SHP77 (cell line): ENCODE results near the gene PLEKHA6.
"Not testable (repeated sequence)": the region's sequence is repeated elsewhere in the genome, so short reads cannot be mapped to it uniquely, and the experiment has no call there.

ENCODE experiments used
- DNase-seq, 2 experiments: peaks; one replicate each; lab custom pipeline; 2025; lab: John Stamatoyannopoulos, UW

Gene PLEKHA6

DNA sequence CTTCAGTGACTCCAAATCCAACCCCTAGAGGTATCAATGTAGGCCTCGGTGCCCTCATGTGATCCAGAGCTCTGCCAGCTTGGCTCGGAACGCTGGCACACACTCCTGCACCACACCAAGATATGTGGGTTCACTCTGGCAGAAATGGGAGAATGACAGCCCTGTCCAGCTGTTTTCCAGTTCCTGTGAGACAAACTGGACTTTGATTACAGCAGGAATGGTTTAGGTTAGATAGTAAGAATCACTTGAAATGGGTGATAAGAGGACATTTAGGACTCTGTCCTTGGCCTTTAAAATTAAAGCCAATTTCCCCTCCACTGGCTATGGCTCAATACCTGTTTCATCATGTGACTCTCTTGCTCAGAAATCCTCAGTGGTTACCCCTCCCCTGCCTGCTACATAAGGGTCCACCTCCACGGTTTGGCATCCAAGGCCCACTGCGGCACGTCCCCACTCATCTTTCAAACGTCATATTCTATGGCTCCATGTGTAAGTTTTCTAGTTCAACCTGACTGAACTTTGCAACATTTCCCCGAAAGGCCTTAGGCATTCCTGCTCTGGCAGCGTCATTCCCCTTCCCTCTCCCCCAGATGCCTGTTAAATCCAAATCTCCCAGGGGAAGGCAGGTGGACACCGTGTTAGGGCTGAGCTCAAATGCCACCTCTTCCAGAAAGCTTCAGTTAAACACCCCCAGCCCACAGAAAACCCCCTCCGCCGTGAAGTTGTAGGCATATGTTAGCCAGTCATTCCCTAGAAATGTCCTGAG, 44.7 kb downstream of the PLEKHA6 start:
- DNase-seq = no peak

DNA sequence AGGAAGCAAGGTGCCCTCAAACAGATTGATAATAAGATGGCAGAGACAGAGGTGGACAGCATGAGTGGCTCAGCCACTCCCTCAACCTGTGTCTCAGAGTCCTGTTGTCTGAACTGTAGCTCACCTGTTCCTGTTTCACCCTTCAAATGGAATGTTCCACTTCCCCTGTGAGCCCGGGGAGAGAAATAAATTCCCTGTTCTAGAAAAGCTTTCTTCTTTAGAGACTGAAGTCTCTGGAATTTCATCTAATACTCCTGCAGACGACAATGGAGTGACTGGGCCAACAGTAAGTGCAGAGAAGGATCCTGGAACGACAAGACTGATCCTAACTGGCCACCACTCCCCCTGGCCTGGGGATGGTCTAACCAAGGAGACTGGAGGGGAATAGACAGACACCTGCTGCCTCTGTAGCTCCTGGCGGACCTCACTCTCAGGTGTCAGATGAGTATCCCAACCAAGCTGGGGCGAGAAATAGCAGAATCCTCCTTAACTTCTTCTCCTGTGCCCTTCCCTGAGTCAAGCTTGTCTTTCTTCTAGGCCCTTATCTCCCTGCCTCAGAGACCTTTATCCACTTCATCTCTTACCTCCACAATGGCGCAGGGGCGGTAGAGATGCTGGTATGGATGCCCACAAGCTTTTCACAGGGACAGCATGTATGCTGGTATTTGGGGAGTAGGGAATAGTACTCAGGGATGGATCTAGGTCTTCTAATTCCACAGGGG, 45.4 kb downstream of the PLEKHA6 start:
- no peak for DNase-seq

DNA sequence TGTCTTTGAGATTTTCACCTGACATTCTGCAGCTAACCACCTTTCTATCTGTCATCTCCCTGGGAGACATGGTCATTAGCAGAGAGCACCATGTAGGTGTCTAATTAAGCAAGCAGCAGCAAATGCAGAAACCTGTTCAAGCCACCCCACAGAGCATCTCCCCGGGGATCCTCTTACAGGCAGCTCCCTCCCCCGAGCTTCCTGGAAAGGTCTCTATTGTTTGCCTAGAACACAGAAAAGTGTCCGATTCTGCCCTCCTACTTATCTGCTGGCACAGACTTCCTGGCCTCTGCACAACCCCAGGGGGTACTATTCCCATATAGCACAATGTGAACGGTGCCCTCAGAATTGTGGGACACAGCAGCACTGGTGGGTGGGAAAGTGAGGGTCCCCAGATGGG, 46.1 kb downstream of the PLEKHA6 start:
- no peak for DNase-seq

DNA sequence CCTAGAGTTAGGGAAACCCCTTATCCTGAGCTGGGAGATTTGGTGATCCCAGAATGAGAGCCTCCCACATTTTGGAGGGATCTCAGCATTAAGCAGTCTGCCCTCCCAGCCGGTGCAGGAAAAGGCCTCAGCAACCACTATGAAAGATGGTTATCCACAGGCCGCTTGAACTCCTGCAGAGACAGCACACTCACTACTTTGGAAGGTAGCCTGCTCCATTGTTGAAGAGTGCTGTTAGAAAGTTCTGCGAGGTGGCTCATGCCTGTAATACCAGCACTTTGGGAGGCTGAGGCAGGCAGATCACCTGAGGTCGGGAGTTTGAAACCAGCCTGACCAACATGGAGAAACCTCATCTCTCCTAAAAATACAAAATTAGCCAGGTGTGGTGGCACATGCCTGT, 48.8 kb downstream of the PLEKHA6 start:
- DNase-seq = not testable (repeated sequence)

DNA sequence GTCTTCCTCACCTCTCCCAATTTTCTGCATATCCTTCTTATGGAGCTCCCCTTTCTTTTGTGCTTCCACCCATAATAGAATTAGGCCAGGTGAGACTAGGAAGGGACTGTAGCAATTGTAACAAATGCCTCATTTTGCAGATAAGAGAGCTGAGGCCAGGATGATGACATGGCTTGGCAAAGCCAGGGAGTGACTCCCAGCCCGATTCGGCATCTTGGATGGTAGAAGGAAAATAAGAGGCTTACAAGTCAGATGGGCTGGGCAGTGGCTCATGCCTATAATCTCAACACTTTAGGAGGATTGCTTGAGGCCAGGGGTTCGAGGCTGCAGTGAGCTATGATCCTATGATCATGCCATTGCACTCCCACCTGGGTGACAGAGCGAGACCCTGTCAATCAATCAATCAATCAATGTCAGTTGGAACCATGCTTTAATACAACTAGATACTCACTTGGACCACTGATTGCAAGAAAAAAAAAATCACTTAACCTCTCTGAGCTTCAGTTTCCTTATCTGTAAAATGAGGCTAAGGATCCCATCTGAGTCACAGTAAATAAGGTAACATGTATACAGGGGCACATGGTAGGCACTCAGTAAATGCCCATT, 51.6 kb downstream of the PLEKHA6 start:
- DNase-seq = no peak

DNA sequence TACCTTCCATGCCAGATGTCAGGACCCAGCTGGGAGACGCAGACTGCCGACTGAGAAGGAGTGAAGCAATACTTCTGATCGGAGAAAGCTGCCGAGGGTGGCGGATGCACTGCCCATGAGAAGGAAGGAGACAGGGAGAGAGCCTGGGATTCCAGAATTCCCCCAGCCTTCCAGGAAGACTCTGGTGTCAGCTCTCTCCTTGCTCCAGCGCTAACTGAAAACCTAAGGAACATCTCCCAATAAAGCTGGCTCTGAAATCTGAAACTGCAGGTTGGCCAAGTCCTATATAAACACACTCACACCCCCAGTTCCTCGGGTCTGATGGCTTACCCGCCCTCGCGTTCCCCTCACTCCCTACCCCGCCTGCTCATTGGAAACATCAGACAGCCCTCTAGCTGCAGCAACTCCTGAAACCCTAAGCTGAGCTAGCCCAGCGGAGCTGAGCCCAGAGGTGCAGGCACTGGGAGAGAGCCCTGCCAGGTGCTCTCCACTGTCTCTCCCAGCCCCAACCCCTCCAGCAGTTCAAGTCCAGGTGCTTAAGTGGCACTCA, 52.3 kb downstream of the PLEKHA6 start:
- DNase-seq = no peak

DNA sequence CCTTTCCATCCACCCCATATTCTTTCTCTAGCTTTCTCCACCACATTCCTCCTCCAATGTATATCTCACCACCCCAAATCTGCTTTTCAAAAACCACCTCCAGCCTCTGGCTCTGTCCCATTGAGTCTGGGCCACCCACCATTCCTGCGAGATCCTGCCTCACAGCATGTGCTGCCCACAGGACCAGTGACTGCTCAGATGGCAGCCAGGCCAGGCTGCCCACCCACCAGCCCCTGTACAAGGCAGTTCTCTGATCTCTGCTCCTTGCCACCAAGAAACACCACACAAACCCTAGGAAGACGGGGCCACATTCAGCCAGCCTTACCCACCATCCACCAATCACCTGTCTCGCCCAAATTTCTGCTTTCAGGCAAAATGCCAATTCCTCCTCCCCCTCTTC, 53.7 kb downstream of the PLEKHA6 start:
- DNase-seq = no peak

DNA sequence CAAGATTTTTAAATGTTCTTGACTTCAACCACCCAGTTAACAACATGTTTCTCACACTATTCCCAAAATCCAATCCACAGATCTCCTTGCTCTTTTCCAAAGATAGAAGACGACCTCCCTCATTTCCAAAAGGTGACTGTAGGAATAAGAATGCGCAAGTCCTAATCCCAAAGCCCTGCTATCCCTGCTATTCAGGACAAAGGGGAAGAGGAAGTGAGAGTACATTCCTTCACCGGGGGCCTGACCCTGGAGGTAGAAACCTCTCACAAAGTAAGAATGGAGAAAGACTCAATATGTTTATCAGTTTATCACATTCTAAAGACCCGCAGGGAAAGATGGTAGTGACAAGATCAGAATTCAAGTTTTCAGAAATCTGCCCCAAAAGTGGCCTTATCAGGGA, 55.7 kb downstream of the PLEKHA6 start:
- no peak for DNase-seq

DNA sequence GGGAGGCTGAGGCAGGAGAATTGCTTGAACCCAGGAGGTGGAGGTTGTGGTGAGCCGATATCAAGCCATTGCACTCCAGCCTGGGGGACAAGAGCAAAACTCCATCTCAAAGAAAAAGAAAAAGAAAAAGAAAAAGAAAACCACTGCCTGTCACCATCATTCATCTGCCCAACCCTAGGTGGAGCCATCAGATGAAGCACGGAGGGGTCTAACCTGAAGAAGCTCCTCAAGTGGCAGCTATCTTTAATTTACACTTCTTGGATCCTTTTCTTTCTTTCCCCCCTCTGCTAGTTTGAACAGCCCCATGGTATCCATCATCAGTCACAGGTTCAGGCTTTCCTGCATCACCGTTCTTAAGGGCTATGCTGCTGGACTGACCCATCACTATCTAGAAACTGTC, 57.0 kb downstream of the PLEKHA6 start:
- DNase-seq = no peak

DNA sequence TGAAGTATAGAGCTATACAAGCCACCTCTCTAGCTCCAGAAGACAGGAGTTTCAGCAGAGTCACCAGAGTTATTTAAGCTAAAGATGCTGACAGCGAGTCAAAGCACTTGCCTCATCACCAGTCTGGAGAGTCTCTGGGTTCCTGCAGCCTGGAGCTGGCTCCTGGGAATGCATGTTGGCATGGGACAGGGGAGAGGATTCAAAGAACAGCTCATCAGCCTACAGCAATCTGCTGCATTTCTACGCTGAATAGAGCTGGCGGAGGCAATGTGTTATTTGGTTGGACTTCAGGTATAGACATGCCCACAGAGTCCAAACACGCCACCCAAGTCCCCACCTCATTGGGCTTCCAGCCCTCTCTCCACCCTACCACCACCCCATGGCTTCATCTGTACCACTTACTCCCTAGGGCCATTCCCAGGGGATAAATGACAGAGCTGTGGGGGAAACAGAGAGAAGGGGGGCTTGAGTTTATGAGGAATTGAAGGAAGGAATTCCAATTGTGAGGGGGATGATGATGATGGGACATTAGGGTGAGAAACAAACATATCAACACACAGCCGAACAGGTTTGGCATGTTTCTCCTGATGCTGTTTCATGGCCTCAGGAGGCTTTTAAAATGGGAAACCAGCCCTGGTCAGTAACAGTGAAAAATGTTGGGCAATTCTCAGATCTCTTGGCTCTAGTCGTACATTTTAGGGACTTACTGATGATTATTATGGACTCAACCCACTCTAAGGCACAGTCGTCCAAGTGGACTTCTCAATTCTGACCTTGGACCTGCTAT, 58.4 kb downstream of the PLEKHA6 start:
- no peak for DNase-seq

DNA sequence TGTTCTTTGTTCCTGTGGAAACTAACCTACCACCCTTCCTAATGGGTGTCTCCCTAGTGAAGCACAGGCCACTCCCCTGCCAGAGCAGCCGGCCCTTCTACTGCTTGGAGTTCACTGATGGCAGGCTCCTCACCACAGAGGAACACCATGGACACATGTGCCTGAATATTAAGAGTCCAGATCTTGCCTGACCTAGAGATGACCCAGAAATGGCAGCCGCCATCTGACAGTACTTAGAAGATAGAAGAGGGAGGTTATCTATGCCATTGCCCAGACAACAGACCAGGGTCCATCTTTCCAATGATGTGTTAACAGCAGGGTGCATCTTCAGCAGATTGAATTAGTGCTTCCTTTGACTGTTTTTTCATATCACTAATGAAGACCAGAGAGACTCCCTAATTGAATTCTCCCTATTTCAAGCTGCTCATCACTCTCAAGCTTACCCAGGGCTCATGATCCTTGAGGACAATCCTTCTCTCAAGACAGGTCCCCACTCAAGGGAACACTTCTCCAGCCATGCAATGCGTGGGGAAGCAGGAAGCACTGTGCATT, 59.8 kb downstream of the PLEKHA6 start:
- DNase-seq = no peak

DNA sequence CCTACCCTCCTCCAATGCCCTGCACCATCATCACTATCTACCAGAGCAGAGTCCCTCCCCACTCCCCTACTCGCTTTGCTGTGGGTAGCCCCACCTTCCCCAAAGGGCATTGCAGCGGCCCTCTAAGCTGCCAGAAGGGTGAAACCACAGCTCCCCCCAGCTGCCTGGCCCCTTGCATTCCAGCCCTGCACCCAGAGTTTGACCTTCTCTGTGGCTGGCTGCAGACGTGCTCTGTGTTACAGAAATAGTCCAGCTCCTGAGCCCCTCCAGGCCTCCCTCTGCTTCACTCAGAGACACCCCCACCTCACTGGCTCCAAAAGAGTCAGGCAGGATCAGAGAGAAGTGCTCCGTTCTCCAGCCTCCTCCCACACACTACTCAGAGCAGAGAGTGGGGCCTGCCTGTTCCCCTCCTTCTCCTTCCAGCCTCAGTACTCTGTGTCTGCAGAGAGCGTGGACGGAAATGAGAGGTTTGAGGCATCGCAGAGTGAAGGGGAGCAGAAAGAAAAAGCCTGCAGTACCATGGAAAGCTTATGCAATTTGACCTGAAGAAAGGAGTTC, 63.2 kb downstream of the PLEKHA6 start:
- no peak for DNase-seq

DNA sequence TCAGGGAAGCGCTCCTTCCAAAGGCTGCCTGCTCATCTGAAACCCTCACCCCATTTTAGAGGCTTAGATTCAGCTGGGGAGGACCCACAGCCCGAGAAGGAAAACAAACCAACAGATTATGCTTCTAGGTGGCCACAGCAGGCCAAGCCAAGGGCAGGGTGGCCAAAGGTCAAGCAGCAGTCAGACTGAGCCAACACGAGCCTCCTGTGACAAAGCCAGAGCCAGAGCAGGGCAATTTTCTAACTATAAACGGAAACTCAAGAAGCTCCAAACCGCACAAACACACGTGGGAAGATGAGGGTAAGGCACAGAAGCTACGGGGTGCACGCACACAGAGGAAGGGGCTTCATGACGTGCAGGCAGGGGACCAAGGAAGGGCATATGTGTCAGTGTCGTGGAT, 64.1 kb downstream of the PLEKHA6 start:
- DNase-seq = no peak

DNA sequence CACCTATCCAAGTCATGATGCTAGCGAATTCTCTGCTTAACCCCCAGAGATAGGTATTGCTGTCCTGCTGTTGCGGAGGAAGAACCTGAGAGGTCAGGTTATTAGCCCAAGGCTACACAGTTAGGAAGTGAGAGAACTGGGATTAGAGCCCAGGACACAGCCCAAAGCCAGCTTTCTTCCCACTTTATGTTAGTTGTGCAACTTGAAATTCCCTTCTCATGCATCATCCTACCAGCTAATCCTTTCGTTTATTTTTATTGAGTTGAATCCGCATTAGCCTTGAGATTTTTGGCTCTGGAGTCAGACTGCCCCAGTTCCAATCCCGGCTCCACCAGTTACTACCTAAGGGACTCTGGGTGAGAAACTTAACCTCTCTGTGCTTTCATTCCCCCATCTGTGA, 65.4 kb downstream of the PLEKHA6 start:
- DNase-seq = no peak

DNA sequence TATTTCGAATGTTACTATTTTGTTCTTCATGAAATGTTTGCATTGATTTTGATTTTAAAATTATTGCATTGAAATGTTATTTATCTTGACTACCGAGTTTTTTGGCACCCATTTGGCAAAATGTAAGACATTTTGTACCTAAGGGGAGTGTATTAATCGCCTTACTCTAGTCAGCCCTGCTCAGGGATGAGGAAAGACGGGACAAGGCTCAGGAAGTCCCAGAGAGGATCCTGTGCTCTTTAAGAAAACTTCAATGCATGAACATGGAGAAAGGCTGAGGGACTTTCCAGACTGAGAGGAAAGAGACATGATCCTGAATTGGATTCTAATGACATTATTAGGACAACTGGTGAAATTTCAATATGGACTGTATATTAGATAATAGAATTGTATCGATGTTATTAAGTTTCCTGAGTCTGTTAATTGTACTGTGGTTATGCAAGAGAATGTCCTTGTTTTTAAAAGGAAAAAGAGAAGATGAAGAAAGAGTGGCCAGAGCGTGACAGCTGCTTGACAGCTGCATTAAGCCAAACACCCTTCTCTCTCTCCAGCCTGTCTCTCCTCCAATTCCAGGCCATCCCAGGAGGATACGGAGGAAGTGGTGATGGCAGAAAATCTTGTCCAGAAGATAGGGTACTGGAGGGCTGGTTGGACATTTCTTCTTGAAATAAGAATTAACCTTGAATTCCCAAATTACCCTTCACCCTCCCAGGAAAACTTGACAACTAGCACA, 66.0 kb downstream of the PLEKHA6 start:
- no peak for DNase-seq

DNA sequence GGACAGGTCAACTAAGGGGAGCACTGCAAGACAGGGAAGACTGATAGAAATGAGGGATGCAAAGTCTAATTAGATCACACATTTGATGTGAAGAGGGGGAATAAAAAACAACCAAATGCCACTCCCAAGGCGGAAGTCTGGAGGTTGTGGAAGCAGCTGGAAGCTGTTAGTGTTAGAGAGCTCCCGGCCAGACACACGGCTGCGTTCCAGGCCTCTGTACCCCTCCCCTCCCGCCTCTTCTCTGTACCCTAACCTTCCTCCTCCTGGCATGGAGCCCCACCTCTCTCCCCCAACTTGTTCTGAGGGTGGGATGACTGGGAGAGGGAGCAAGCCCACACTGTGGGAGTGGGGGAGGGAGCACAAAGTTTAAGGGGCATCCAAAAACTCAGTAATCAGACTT, 67.0 kb downstream of the PLEKHA6 start:
- DNase-seq = no peak

DNA sequence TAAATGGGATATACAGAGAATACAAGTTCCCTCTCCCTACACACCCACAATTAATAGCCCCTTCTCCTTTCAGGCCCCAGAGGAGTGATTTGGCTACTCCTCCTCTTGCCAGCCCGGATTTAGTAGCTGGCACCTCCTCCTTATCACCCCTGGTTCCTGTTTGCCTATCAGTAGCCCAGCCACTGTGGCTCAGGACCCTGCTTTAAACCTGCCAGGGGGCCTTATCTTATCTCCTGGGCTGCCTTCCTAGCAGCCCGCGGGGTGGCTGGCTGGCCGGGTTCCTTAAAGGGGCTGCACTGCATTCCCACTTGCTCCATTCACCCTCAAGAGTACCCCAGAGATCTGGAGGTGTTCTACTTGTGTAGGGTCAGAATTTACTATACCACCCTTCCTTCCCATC, 70.4 kb downstream of the PLEKHA6 start:
- DNase-seq = no peak

DNA sequence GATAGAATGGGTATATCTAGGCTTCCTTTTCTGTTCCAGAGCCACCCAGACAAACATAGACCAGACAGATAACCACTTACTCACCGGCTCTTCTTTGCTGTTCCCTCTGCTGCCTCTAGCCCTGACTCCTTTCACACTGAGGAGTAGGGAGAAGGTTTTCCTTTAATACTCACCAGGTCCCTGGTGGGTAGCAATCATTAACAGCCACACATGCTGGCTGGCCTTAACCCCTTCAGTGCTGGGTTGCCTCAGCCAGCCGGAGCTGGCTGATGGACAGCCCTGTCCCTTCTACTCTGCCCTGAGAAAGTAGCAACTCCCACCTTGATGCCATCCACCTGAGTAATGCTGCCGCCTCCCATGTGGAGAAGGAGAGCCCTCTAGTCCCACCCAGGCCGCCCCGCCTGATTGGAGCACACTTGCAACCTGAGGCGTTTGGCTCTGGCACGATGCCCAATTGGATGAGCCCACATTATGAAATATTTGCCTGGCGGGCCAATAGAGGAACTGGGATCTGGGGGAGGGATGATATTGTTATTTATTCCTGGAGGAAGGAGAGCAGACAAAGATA, 71.6 kb downstream of the PLEKHA6 start:
- peak; percentile 76 to 80 for DNase-seq

DNA sequence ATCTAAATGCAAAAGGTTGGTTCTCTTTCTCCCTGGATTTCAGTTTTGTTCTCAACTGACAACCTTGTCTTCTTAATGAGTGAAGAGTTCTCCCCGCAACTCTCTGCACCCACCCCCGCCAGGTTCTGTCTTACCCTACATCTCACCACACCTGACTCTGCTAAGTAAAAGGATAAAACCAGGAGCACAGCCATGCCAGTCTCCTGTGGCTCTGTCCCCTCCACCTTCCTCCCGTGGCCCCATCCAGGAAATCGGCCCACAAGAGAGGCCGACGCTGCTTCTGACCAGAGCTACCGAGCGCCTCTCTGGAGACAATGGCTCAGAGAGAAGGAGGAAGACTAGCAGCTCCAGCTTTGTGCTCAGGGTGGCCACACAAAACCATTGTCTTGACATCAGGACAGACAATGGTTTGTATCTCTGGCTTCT, 72.2 kb downstream of the PLEKHA6 start:
- no peak for DNase-seq

DNA sequence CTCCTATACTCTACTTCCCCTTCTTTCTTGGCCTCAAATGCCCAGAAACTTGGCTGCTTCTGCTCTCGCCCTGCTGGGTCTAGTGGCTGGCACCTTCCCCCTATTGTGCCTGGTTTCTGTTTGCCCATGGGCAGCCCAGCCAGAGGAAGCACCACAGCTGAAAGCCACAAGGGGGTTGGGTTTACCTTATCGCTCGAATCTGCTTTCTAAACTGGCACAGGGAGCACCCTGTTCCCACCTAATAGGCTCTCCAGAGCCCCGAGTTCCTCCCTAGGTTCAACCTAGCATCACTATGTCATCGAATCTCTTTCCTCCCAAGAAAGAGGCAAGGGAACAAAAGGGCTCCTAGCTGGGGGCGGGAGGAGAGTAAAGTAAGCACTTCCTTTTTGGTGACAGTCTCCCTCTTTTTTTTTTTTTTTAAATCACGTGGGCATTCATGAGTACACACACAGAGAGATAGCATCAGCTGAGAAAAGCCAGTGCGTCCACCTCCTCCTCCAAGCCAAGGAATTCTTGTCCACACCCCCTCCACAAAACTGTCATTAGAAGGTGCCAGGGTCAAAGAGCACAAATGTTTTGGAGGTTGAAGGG, 72.8 kb downstream of the PLEKHA6 start:
- no peak for DNase-seq
